ENCODE measurements around the gene CCDC188.

DNA sequence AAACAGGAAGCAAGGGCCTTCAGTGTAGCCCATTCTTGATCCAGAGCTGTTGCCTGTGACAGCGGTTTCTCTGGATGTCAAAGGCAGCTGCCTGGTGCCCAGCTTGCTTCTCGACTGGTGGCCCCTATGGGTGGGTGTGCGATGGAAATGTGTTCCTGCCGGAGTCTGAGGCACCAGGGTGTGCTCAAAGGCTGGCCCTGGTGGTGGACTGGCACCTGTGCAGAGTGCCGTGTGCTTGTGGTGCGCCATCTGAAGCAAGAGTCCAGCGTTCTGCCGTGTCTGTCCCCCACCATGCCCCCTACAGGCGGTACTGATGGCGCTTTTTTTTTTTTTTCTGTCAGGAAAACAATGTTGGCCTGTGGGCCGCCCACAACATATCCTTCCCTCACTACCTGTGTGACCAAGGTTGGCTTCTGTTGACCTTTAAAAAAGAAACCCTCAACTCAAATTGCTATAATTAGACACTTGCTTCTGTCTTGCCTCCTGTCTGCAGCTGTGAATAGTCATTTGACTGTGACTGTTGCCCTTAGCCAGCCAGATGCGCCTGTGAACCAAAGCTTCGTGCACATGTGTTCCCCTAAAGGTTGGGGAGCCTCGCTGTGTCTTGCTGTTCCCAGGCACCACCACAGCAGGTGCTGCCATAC lies 39.7 kb downstream of the CCDC188 start:
- TF ChIP-seq ZBTB1 (tag by site-specific recombination; IDR thresholded peaks at IDR 0.05) (no peak), ZNF114 (tag by site-specific recombination; IDR thresholded peaks at IDR 0.05) (no peak)
